ENCODE measurements around the gene HPDL.
"Not testable (repeated sequence)": the region's sequence is repeated elsewhere in the genome, so short reads cannot be mapped to it uniquely, and the experiment has no call there.

The HPDL gene

GRCh38 chr1:45354838-45355237, 28.1 kb downstream of the HPDL start:
- no peak for DNase-seq

GRCh38 chr1:45355683-45356082, 29.0 kb downstream of the HPDL start:
- no peak for DNase-seq

GRCh38 chr1:45356186-45356585, 29.5 kb downstream of the HPDL start:
- no peak for DNase-seq

- peak; percentile 74 for DNase-seq
Observed at GRCh38 chr1:45359882-45360513, 33.3 kb downstream of the HPDL start.

- DNase-seq = not testable (repeated sequence)
Observed at GRCh38 chr1:45360981-45361380, 34.3 kb downstream of the HPDL start.

- no peak for DNase-seq
Observed at GRCh38 chr1:45364294-45364693, 37.6 kb downstream of the HPDL start.

GRCh38 chr1:45365051-45365450, 38.4 kb downstream of the HPDL start:
- no peak for DNase-seq

- no peak for DNase-seq
Observed at GRCh38 chr1:45370575-45370974, 43.9 kb downstream of the HPDL start.

GRCh38 chr1:45373573-45373972, 46.9 kb downstream of the HPDL start:
- no peak for DNase-seq

GRCh38 chr1:45375104-45376090, 48.7 kb downstream of the HPDL start:
- peak; percentile 22 for DNase-seq

- DNase-seq = no peak
Observed at GRCh38 chr1:45378184-45378583, 51.5 kb downstream of the HPDL start.
